ENCODE measurements around the gene TRIM7. TPM values are rescaled to one million over a fixed set of nuclear protein-coding genes. Genes with fewer than 3 reads are reported as not detected.

The TRIM7 gene
- total RNA-seq, 3 donors from 2014 or later, result 1.5 to 3.9 (median 3.2) TPM

- no peak for DNase-seq
- peaks cover 7% of the 10 kb centered on the region for H3K4me1 ChIP-seq (ENCODE audit: low read depth)
- no peak for TF ChIP-seq CTCF (IDR thresholded peaks at IDR 0.05)
- peaks cover 15% of the 10 kb centered on the region for H3K36me3 ChIP-seq (ENCODE audit: low read depth)
- no peak overlapping the region for H3K4me3 ChIP-seq
- no peak for ATAC-seq
- no peaks in the 10 kb centered on the region for H3K9me3 ChIP-seq
- intact Hi-C loops (cut with DNase I, micrococcal nuclease), result no loop called here
Observed at GRCh38 chr5:181237729-181238385, 32.9 kb upstream of the TRIM7 start.

GRCh38 chr5:181236954-181237641 is 32.1 kb upstream of the TRIM7 start:
- ATAC-seq (no peak), DNase-seq (no peak)
- TF ChIP-seq CTCF (IDR thresholded peaks at IDR 0.05), result no peak
- intact Hi-C loops (cut with DNase I, micrococcal nuclease), result no loop called here
- H3K9me3 ChIP-seq, result no peaks in the 10 kb centered on the region
- H3K4me3 ChIP-seq, result no peak overlapping the region
- peaks cover 15% of the 10 kb centered on the region for H3K36me3 ChIP-seq (ENCODE audit: low read depth)
- peaks cover 5% of the 10 kb centered on the region for H3K4me1 ChIP-seq (ENCODE audit: low read depth)

- Histone ChIP-seq H3K36me3 (ENCODE audit: low read depth) (peaks cover 15% of the 10 kb centered on the region), H3K4me3 (no peak overlapping the region), H3K4me1 (ENCODE audit: low read depth) (no peaks in the 10 kb centered on the region), H3K9me3 (no peaks in the 10 kb centered on the region)
- ATAC-seq (no peak), DNase-seq (no peak)
- intact Hi-C loops (cut with DNase I, micrococcal nuclease), result no loop called here
- TF ChIP-seq CTCF (IDR thresholded peaks at IDR 0.05), result no peak
Observed at GRCh38 chr5:181236471-181236870, 31.5 kb upstream of the TRIM7 start.

GRCh38 chr5:181235689-181236366 is 30.8 kb upstream of the TRIM7 start:
- ATAC-seq (no peak), DNase-seq (no peak)
- intact Hi-C loops (cut with DNase I, micrococcal nuclease), result no loop called here
- Histone ChIP-seq H3K9me3 (no peaks in the 10 kb centered on the region), H3K36me3 (ENCODE audit: low read depth) (peaks cover 15% of the 10 kb centered on the region), H3K4me1 (ENCODE audit: low read depth) (no peaks in the 10 kb centered on the region), H3K4me3 (no peak overlapping the region)
- no peak for TF ChIP-seq CTCF (IDR thresholded peaks at IDR 0.05)

GRCh38 chr5:181235323-181235688 is 30.3 kb upstream of the TRIM7 start:
- no peak overlapping the region for H3K4me3 ChIP-seq
- TF ChIP-seq CTCF (IDR thresholded peaks at IDR 0.05), result no peak
- H3K36me3 ChIP-seq (ENCODE audit: low read depth), result peaks cover 15% of the 10 kb centered on the region
- no peaks in the 10 kb centered on the region for H3K4me1 ChIP-seq (ENCODE audit: low read depth)
- DNase-seq (no peak), ATAC-seq (peak; percentile 8)
- no peaks in the 10 kb centered on the region for H3K9me3 ChIP-seq
- intact Hi-C loops (cut with DNase I, micrococcal nuclease), result no loop called here

All from mucosa of descending colon (tissue), 3 donors.